H9 (cell line): ENCODE results near the gene AHCY. TPM values are rescaled to one million over a fixed set of nuclear protein-coding genes. Genes with fewer than 3 reads are reported as not detected.

ENCODE experiments used
- DNase-seq: peaks from one replicate; pipeline ENCODE4 v3.0.0-alpha.2; 2017
- H2AFZ ChIP-seq: one replicate; pipeline ENCODE4 v1.6.1; 2013; ENCODE audit warnings: mild to moderate bottlenecking, low read length, control low read depth, moderate library complexity
- H2AK5ac ChIP-seq: 2 replicates; pipeline ENCODE4 v1.6.1; 2013; ENCODE audit warnings: low read length, control low read depth, mixed read lengths; ENCODE audit not compliant: insufficient read length
- H2BK120ac ChIP-seq: one replicate; pipeline ENCODE4 v1.6.1; 2013; ENCODE audit warnings: low read depth, mild to moderate bottlenecking, low read length, control low read depth, inconsistent platforms; ENCODE audit not compliant: poor library complexity, severe bottlenecking
- H2BK12ac ChIP-seq: 2 replicates; pipeline ENCODE4 v1.6.1; 2013; ENCODE audit warnings: low read length, control low read depth, mixed read lengths, low read depth; ENCODE audit not compliant: insufficient read length
- H2BK15ac ChIP-seq: 2 replicates; pipeline ENCODE4 v1.6.1; 2013; ENCODE audit warnings: low read depth, low read length, control low read depth
- H2BK20ac ChIP-seq: one replicate; pipeline ENCODE4 v1.6.1; 2013; ENCODE audit warnings: low read depth, mild to moderate bottlenecking, low read length, control low read depth, inconsistent platforms; ENCODE audit not compliant: poor library complexity, severe bottlenecking
- H2BK5ac ChIP-seq: 2 replicates; pipeline ENCODE4 v1.6.1; 2013; ENCODE audit warnings: low read length, control low read depth, mixed read lengths; ENCODE audit not compliant: insufficient read length
- H3K14ac ChIP-seq: 2 replicates; pipeline ENCODE4 v1.6.1; 2013; ENCODE audit warnings: low read length, control low read depth; ENCODE audit not compliant: insufficient read depth
- H3K18ac ChIP-seq: 2 replicates; pipeline ENCODE4 v1.6.1; 2013; ENCODE audit warnings: low read depth, mild to moderate bottlenecking, mixed read lengths, low read length, control low read depth; ENCODE audit not compliant: insufficient read length
- H3K23ac ChIP-seq: 2 replicates; pipeline ENCODE4 v1.6.1; 2013; ENCODE audit warnings: low read length, control low read depth, mixed read lengths, low read depth; ENCODE audit not compliant: insufficient read length
- H3K23me2 ChIP-seq: 2 replicates; pipeline ENCODE4 v1.6.1; 2013; ENCODE audit warnings: low read depth, mild to moderate bottlenecking, mixed read lengths, low read length, control low read depth; ENCODE audit not compliant: insufficient read length, poor library complexity, severe bottlenecking
- H3K27ac ChIP-seq: 2 replicates; pipeline ENCODE4 v1.5.1; 2013; ENCODE audit warnings: low read length, control low read depth, mixed read lengths, low read depth; ENCODE audit not compliant: insufficient read length
- H3K27me3 ChIP-seq: 2 replicates; pipeline ENCODE4 v1.6.1; 2013; ENCODE audit warnings: low read length, control low read depth, inconsistent platforms; ENCODE audit not compliant: insufficient read depth
- H3K4ac ChIP-seq: 2 replicates; pipeline ENCODE4 v1.6.1; 2013; ENCODE audit warnings: low read depth, mild to moderate bottlenecking, control low read depth, inconsistent platforms, low read length, moderate library complexity
- H3K4me1 ChIP-seq: 2 replicates; pipeline ENCODE4 v1.6.1; 2013; ENCODE audit warnings: low read length, control low read depth, inconsistent platforms; ENCODE audit not compliant: insufficient read depth
- H3K4me2 ChIP-seq: 2 replicates; pipeline ENCODE4 v1.6.1; 2013; ENCODE audit warnings: low read length, control low read depth, mixed read lengths; ENCODE audit not compliant: insufficient read length, insufficient read depth
- H3K56ac ChIP-seq: 2 replicates; pipeline ENCODE4 v1.6.1; 2013; ENCODE audit warnings: low read depth, mild to moderate bottlenecking, mixed read lengths, low read length, control low read depth; ENCODE audit not compliant: insufficient read length
- H3K79me1 ChIP-seq: 2 replicates; pipeline ENCODE4 v1.6.1; 2013; ENCODE audit warnings: low read depth, mild to moderate bottlenecking, moderate library complexity, low read length, control low read depth, inconsistent platforms; ENCODE audit not compliant: insufficient read depth, poor library complexity, severe bottlenecking
- H3K79me2 ChIP-seq: 2 replicates; pipeline ENCODE4 v1.6.1; 2013; ENCODE audit warnings: low read length, control low read depth, inconsistent platforms; ENCODE audit not compliant: insufficient read depth
- H3K9ac ChIP-seq: 2 replicates; pipeline ENCODE4 v1.6.1; 2013; ENCODE audit warnings: low read length, control low read depth, mixed read lengths; ENCODE audit not compliant: insufficient read length; ENCODE audit errors: extremely low read depth
- H3K9me3 ChIP-seq: one replicate; pipeline ENCODE4 v1.6.1; 2013; ENCODE audit warnings: low read depth, low read length, inconsistent platforms; ENCODE audit not compliant: control insufficient read depth
- H3T11ph ChIP-seq: one replicate; pipeline ENCODE4 v1.6.1; 2013; ENCODE audit warnings: mild to moderate bottlenecking, low read length, control low read depth, inconsistent platforms
- H4K20me1 ChIP-seq: one replicate; pipeline ENCODE4 v1.6.1; 2013; ENCODE audit not compliant: control insufficient read depth, insufficient read length, insufficient read depth
- H4K5ac ChIP-seq: 2 replicates; pipeline ENCODE4 v1.6.1; 2013; ENCODE audit warnings: low read depth, mild to moderate bottlenecking, mixed read lengths, low read length, control low read depth; ENCODE audit not compliant: insufficient read length
- H4K8ac ChIP-seq: replicated peaks from 2 replicates; pipeline ENCODE4 v1.6.1; 2013; ENCODE audit warnings: low read length, control low read depth, mixed read lengths, low read depth; ENCODE audit not compliant: insufficient read length
- H4K91ac ChIP-seq: 2 replicates; pipeline ENCODE4 v1.6.1; 2013; ENCODE audit warnings: low read depth, mild to moderate bottlenecking, moderate library complexity, mixed read lengths, low read length, control low read depth; ENCODE audit not compliant: insufficient read length
- H3K27ac Mint-ChIP-seq, 3 experiments: 2 replicates in 2 of 3; 3 replicates in 1 of 3; pipeline ENCODE4 v1.8.0; 2020 to 2021; ENCODE audit warnings: mixed read lengths in 3 of 3, mild to moderate bottlenecking in 1 of 3, moderate library complexity in 1 of 3
- H3K27me3 Mint-ChIP-seq: 2 replicates; pipeline ENCODE4 v1.8.0; 2021; ENCODE audit warnings: low read depth, mild to moderate bottlenecking, moderate library complexity, mixed read lengths
- H3K36me3 Mint-ChIP-seq, 3 experiments: 2 replicates in 2 of 3; 3 replicates in 1 of 3; pipeline ENCODE4 v1.8.0; 2020 to 2021; ENCODE audit warnings: low read depth in 3 of 3, mixed read lengths in 3 of 3; ENCODE audit not compliant: insufficient read depth in 1 of 3
- H3K4me1 Mint-ChIP-seq, 2 experiments: 2 replicates each; pipeline ENCODE4 v1.8.0; 2020; ENCODE audit warnings: mixed read lengths in 2 of 2
- H3K4me3 Mint-ChIP-seq, 2 experiments: 2 replicates in 1 of 2; 3 replicates in 1 of 2; pipeline ENCODE4 v1.8.0; 2020 to 2021; ENCODE audit warnings: mild to moderate bottlenecking in 2 of 2, mixed read lengths in 2 of 2, moderate library complexity in 1 of 2
- H3K9me3 Mint-ChIP-seq, 2 experiments: 2 replicates in 1 of 2; 3 replicates in 1 of 2; pipeline ENCODE4 v1.8.0; 2020; ENCODE audit warnings: mild to moderate bottlenecking in 2 of 2, mixed read lengths in 2 of 2, moderate library complexity in 1 of 2
- WGBS: extraction: QIAGEN DNeasy Blood & Tissue Kit; methylation state at CpG from one replicate; pipeline ENCODE4 v1.1.7; 2013; ENCODE audit warnings: missing lambda C conversion rate, low lambda C conversion rate, mixed read lengths; ENCODE audit not compliant: insufficient read length; ENCODE audit errors: extremely low coverage; 5-methylcytosine and 5-hydroxymethylcytosine counted together
- total RNA-seq: library from RNA; stranded (reverse); gene quantifications from 2 replicates; pipeline ENCODE4 v1.2.1, GENCODE V29; 2021
- TF ChIP-seq, protein P1 (sequence below): fragments of 200-600 bp; sonication (generic); conservative IDR thresholded peaks from 3 replicates; pipeline ENCODE4 v1.8.0; 2021; ENCODE audit warnings: antibody characterized with exemption, mild to moderate bottlenecking

AHCY gene
- total RNA-seq, 1 experiment from 2014 or later = 461 TPM

DNA sequence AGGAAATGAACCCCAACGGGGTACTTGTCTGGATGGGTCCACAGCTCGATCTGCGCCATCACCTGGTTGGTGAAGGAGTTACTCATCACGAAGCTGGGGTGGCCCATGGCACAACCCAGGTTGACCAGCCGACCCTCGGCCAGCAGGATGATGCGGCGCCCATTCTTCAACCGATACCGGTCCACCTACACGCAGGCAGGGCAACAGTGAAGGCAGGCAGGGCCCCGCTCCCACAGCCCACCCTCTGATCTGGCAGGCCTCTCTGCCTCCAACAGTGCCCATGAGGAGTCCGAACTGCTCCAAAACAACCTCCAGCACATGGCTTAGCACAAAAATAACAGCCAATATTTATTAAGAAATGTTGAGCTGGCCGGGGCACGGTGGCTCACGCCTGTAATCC is 17.7 kb downstream of the AHCY start:
- Histone ChIP-seq H3T11ph (no peak overlapping the region), H2BK20ac (no peak overlapping the region), H2BK5ac (no peak overlapping the region), H3K4me2 (no peak overlapping the region), H3K18ac (no peak overlapping the region), H3K14ac (no peak overlapping the region), H2BK120ac (no peak overlapping the region), H3K23me2 (no peaks in the 10 kb centered on the region), H4K8ac (no peak overlapping the region), H3K27ac (no peak overlapping the region), H4K5ac (no peak overlapping the region), H3K27me3 (no peaks in the 10 kb centered on the region), H3K4ac (no peak overlapping the region), H2BK15ac (no peak overlapping the region), H2AK5ac (no peak overlapping the region), H3K23ac (no peak overlapping the region), H3K9me3 (no peaks in the 10 kb centered on the region), H3K79me1 (no peaks in the 10 kb centered on the region), H3K56ac (no peak overlapping the region), H3K79me2 (no peaks in the 10 kb centered on the region), H3K9ac (no peak overlapping the region), H3K4me1 (no peaks in the 10 kb centered on the region), H2BK12ac (no peak overlapping the region), H2AFZ (no peak overlapping the region), H4K20me1 (peaks cover 3% of the 10 kb centered on the region), H4K91ac (no peak overlapping the region)
- no peaks in the 10 kb centered on the region for H3K27me3 Mint-ChIP-seq
- no CpG with 5 or more reads among the region's 16 CpGs for WGBS
- no peaks in the 10 kb centered on the region for H3K4me1 Mint-ChIP-seq
- TF ChIP-seq, protein P1, sequence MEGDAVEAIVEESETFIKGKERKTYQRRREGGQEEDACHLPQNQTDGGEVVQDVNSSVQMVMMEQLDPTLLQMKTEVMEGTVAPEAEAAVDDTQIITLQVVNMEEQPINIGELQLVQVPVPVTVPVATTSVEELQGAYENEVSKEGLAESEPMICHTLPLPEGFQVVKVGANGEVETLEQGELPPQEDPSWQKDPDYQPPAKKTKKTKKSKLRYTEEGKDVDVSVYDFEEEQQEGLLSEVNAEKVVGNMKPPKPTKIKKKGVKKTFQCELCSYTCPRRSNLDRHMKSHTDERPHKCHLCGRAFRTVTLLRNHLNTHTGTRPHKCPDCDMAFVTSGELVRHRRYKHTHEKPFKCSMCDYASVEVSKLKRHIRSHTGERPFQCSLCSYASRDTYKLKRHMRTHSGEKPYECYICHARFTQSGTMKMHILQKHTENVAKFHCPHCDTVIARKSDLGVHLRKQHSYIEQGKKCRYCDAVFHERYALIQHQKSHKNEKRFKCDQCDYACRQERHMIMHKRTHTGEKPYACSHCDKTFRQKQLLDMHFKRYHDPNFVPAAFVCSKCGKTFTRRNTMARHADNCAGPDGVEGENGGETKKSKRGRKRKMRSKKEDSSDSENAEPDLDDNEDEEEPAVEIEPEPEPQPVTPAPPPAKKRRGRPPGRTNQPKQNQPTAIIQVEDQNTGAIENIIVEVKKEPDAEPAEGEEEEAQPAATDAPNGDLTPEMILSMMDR = no peak
- DNase-seq = no peak
- peak overlapping the region in 1 of 3 experiments; percentile 34; a peak in 1 of 7 replicates for H3K27ac Mint-ChIP-seq
- no peaks in the 10 kb centered on the region for H3K9me3 Mint-ChIP-seq
- H3K36me3 Mint-ChIP-seq = peaks cover 69 to 98% (median 85%) of the 10 kb centered on the region in 3 experiments; a peak in 6 of 7 replicates
- H3K4me3 Mint-ChIP-seq = no peak overlapping the region
